Tibial nerve (tissue), 4 donors: ENCODE measurements around the gene DOK6. TPM values are rescaled to one million over a fixed set of nuclear protein-coding genes. Genes with fewer than 3 reads are reported as not detected.

Experiments used
- DNase-seq, 2 donors: peaks; one replicate each; pipeline ENCODE4 v3.0.0-alpha.2; 2019; ENCODE audit warnings: low spot score in 2 of 2
- H3K27ac ChIP-seq, 4 donors: fragments of 200-600 bp; sonication (generic) in 3 of 4; one replicate each; pipeline ENCODE4 v1.5.1; 2017 to 2019; ENCODE audit warnings: mild to moderate bottlenecking in 1 of 4
- H3K27me3 ChIP-seq, 2 donors: fragments of 200-600 bp; sonication (generic) in 1 of 2; one replicate each; pipeline versions ENCODE4 v1.5.1 to v1.6.0; 2017 to 2019
- H3K36me3 ChIP-seq, 3 donors: fragments of 200-600 bp; sonication (generic); one replicate each; pipeline ENCODE4 v1.5.1; 2018 to 2019
- H3K4me1 ChIP-seq, 4 donors: fragments of 200-600 bp; sonication (generic) in 3 of 4; one replicate each; pipeline ENCODE4 v1.5.1; 2017 to 2019
- H3K4me3 ChIP-seq, 4 donors: fragments of 200-600 bp; sonication (generic) in 3 of 4; one replicate each; pipeline ENCODE4 v1.5.1; 2017 to 2019; ENCODE audit warnings: mild to moderate bottlenecking in 1 of 4, moderate library complexity in 1 of 4
- H3K9me3 ChIP-seq, 4 donors: fragments of 200-600 bp; sonication (generic) in 3 of 4; one replicate each; pipeline ENCODE4 v1.5.1; 2017 to 2019
- EP300 ChIP-seq, 2 donors: sonication (generic); formaldehyde crosslinking; IDR thresholded peaks; one replicate each; pipeline ENCODE4 v1.6.1; 2017; ENCODE audit warnings: antibody characterized with exemption in 2 of 2, mild to moderate bottlenecking in 1 of 2
- POLR2A ChIP-seq, 2 donors: fragments of 450-650 bp; IDR thresholded peaks; one replicate each; pipeline ENCODE4 v1.6.1; 2017; ENCODE audit warnings: antibody characterized with exemption in 2 of 2, mild to moderate bottlenecking in 2 of 2, moderate library complexity in 2 of 2
- WGBS, 2 donors: methylation state at CpG; one replicate each; pipeline ENCODE4 v1.1.5; 2018; 5-methylcytosine and 5-hydroxymethylcytosine counted together
- total RNA-seq, 4 donors: library from RNA; depleted of rRNA; stranded (reverse); fragments of >200 nt; gene quantifications; one replicate each; pipeline ENCODE4 v1.1.0, GENCODE V29; 2016
- TF ChIP-seq, protein P1 (sequence below), 5 experiments: fragments of 200-600 bp in 3 of 5; fragments of 450-650 bp in 2 of 5; sonication (generic) in 3 of 5; IDR thresholded peaks; one replicate each; pipeline ENCODE4 v1.5.1; 2016 to 2019; ENCODE audit warnings: antibody characterized with exemption in 5 of 5, mild to moderate bottlenecking in 3 of 5, moderate library complexity in 2 of 5

The DOK6 gene
- total RNA-seq, 4 donors from 2014 or later: 4.0 to 28.6 (median 6.1) TPM

DNA sequence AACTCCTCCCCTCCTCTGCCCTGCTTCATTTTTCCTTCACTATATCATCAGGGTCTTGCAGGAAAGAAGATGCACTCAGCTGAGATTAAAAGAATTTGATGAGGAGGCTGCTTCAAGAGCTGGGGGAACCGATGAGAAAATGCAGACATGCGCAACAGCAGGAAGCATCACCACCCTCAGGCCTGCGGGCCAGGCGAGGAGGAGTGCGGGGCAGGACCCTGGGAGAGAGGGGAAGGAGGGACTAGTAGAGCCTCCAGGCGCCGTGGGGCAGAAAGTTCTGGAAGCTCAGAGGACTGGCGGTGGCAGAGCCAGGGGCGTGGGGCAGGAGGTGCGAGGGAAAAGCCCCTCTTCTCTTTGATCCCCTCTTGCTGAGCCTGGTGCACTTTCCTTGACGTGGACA, 438.8 kb downstream of the DOK6 start:
- Histone ChIP-seq H3K36me3 (peaks cover 0 to 7% (median 0%) of the 10 kb centered on the region in 3 donors), H3K4me3 (no peak overlapping the region), H3K27ac (no peak overlapping the region), H3K27me3 (no peaks in the 10 kb centered on the region), H3K4me1 (no peaks in the 10 kb centered on the region), H3K9me3 (no peaks in the 10 kb centered on the region)
- WGBS, 2 donors: 93 to 94% methylated on average over 11 of the region's 11 CpGs
- TF ChIP-seq, protein P1, sequence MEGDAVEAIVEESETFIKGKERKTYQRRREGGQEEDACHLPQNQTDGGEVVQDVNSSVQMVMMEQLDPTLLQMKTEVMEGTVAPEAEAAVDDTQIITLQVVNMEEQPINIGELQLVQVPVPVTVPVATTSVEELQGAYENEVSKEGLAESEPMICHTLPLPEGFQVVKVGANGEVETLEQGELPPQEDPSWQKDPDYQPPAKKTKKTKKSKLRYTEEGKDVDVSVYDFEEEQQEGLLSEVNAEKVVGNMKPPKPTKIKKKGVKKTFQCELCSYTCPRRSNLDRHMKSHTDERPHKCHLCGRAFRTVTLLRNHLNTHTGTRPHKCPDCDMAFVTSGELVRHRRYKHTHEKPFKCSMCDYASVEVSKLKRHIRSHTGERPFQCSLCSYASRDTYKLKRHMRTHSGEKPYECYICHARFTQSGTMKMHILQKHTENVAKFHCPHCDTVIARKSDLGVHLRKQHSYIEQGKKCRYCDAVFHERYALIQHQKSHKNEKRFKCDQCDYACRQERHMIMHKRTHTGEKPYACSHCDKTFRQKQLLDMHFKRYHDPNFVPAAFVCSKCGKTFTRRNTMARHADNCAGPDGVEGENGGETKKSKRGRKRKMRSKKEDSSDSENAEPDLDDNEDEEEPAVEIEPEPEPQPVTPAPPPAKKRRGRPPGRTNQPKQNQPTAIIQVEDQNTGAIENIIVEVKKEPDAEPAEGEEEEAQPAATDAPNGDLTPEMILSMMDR (IDR thresholded peaks at IDR 0.05): no peak
- no peak for TF ChIP-seq EP300 (IDR thresholded peaks at IDR 0.05)
- no peak for TF ChIP-seq POLR2A (IDR thresholded peaks at IDR 0.05)
- DNase-seq: no peak

DNA sequence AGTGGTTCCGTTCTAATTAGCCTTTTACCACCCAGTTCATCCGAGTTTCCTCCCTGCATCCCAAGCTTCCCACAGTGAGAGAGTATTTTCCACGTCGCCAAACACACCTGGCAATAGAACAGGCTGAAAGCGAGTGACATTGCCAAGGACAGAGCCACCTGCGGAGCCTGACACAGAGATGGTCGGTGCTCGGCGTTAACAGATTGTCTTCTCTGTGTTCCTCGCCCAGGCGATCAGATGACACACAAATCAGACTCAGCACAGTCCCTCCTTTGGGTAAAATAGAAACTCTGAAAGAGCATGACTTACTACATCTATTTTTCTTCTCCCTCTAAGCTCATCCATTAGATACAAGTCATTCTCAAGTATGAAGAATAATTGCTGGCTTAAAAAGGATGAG, 439.3 kb downstream of the DOK6 start:
- Histone ChIP-seq H3K36me3 (peaks cover 0 to 7% (median 0%) of the 10 kb centered on the region in 3 donors), H3K27ac (no peak overlapping the region), H3K4me1 (no peaks in the 10 kb centered on the region), H3K27me3 (no peaks in the 10 kb centered on the region), H3K4me3 (no peak overlapping the region), H3K9me3 (no peaks in the 10 kb centered on the region)
- no peak for DNase-seq
- WGBS, 2 donors: 90 to 92% methylated on average over 11 of the region's 11 CpGs
- TF ChIP-seq, protein P1 (IDR thresholded peaks at IDR 0.05): no peak
- TF ChIP-seq POLR2A (IDR thresholded peaks at IDR 0.05): no peak
- TF ChIP-seq EP300 (IDR thresholded peaks at IDR 0.05): no peak

DNA sequence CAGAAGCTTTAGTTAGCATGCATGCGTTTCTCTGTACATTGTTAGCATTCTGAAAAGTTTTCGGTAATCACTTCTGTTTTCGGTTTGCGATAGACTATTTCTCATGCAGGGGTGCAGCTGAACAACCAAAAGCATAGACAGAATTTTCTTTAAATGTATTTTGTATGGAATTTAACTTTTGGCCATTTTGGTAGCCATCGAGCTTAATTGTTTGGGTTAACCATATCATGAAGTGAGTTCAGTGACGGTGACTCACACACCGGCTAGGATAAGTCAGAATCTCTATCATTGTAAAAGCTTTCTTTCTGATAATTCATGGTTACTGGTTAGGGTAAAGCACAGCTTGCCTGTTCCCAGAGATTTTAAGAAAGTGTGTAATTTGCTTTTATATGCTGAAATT, 439.8 kb downstream of the DOK6 start:
- 90 to 93% methylated on average over 7 of the region's 7 CpGs for WGBS, 2 donors
- TF ChIP-seq EP300 (IDR thresholded peaks at IDR 0.05) (no peak), POLR2A (IDR thresholded peaks at IDR 0.05) (no peak)
- TF ChIP-seq, protein P1 (IDR thresholded peaks at IDR 0.05): no peak
- no peak for DNase-seq
- no peaks in the 10 kb centered on the region for H3K9me3 ChIP-seq
- H3K27ac ChIP-seq: no peak overlapping the region
- peaks cover 0 to 7% (median 0%) of the 10 kb centered on the region in 3 donors for H3K36me3 ChIP-seq
- no peaks in the 10 kb centered on the region for H3K27me3 ChIP-seq
- no peaks in the 10 kb centered on the region for H3K4me1 ChIP-seq
- H3K4me3 ChIP-seq: no peak overlapping the region

DNA sequence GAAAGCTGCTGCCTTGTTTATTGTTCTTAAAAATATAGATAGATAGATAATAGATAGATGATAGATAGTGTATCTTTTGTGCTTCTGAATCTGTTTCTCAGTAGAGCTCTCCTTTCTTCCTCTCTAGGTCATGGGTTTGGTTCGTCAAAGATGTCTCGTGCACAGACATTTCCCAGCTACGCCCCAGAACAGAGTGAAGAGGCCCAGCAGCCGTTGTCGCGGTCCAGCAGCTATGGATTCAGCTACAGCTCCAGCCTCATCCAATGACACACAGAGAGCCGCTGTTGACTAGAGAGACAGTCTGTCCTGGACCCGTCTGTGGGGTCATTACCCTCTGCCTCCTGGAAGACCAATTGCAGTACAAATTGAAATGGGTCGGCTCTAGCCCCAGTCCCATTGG, 440.4 kb downstream of the DOK6 start:
- Histone ChIP-seq H3K27ac (no peak overlapping the region), H3K4me1 (no peaks in the 10 kb centered on the region), H3K27me3 (no peaks in the 10 kb centered on the region), H3K4me3 (no peak overlapping the region), H3K36me3 (peaks cover 0 to 7% (median 0%) of the 10 kb centered on the region in 3 donors), H3K9me3 (no peaks in the 10 kb centered on the region)
- 86 to 90% methylated on average over 9 of the region's 9 CpGs for WGBS, 2 donors
- no peak for DNase-seq
- TF ChIP-seq EP300 (IDR thresholded peaks at IDR 0.05): no peak
- TF ChIP-seq, protein P1 (IDR thresholded peaks at IDR 0.05): no peak
- TF ChIP-seq POLR2A (IDR thresholded peaks at IDR 0.05): no peak

DNA sequence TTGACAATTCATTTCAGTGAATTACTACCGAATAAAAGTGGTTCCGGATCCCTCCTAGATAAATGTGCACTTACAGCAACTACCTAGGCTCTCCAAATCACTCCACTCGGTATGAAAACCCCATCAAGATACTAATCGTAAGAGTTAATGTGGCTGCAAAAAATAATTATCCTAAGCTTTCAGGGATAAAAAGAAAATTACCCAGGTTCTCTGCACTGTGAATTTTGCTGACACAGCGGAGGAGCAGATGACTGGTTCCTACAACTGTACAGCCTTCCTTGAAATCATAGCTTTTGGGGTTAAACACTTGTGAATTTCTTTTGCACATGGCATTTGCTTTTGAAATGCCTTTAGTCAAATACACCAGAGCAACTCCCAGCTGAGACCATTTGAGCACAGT, 442.3 kb downstream of the DOK6 start:
- TF ChIP-seq POLR2A (IDR thresholded peaks at IDR 0.05): no peak
- H3K36me3 ChIP-seq: peaks cover 0 to 7% (median 0%) of the 10 kb centered on the region in 3 donors
- H3K4me1 ChIP-seq: peaks cover 0 to 3% (median 0%) of the 10 kb centered on the region in 4 donors
- H3K27me3 ChIP-seq: no peaks in the 10 kb centered on the region
- DNase-seq: no peak
- no peaks in the 10 kb centered on the region for H3K9me3 ChIP-seq
- WGBS, 2 donors: 74 to 76% methylated on average over 5 of the region's 5 CpGs
- no peak overlapping the region for H3K27ac ChIP-seq
- no peak overlapping the region for H3K4me3 ChIP-seq

DNA sequence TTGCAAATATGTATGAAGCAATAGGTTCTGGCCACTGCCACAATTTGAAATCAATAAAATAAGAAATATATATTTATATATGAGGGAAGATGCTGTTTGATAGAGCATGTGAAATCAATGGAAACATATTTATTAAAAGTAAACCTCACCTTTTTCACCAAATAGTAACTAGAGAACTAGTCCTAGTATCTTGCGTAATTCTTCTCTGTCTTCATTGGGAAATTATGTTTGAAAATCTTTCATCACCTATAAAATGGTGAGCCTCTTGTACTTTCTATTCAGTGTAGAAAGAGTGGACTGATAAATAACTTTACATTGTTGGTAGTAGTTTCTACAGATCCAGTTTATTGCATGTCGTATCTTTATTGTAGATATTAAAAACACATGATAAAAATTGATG, 444.0 kb downstream of the DOK6 start:
- TF ChIP-seq, protein P1 (IDR thresholded peaks at IDR 0.05): no peak
- TF ChIP-seq EP300 (IDR thresholded peaks at IDR 0.05) (no peak), POLR2A (IDR thresholded peaks at IDR 0.05) (no peak)
- no peaks in the 10 kb centered on the region for H3K27me3 ChIP-seq
- H3K27ac ChIP-seq: no peak overlapping the region
- peaks cover 0 to 3% (median 0%) of the 10 kb centered on the region in 4 donors for H3K4me1 ChIP-seq
- no peak overlapping the region for H3K4me3 ChIP-seq
- no peaks in the 10 kb centered on the region for H3K9me3 ChIP-seq
- H3K36me3 ChIP-seq: peaks cover 0 to 7% (median 0%) of the 10 kb centered on the region in 3 donors
- no peak for DNase-seq
- 88 to 89% methylated on average over 2 of the region's 2 CpGs for WGBS, 2 donors
